GM21619 (cell line): ENCODE measurements around the gene MOAP1.
A peak's percentile ranks its signal among the peaks of the same experiment; 100 is the strongest.
"Not testable (repeated sequence)": the region's sequence is repeated elsewhere in the genome, so short reads cannot be mapped to it uniquely, and the experiment has no call there.

Source experiments
- ATAC-seq: cut with Tn5 transposase; IDR thresholded peaks from one replicate; pipeline ENCODE4 v1.9.1; 2021; ENCODE audit not compliant: unreplicated experiment

Gene MOAP1, protein sequence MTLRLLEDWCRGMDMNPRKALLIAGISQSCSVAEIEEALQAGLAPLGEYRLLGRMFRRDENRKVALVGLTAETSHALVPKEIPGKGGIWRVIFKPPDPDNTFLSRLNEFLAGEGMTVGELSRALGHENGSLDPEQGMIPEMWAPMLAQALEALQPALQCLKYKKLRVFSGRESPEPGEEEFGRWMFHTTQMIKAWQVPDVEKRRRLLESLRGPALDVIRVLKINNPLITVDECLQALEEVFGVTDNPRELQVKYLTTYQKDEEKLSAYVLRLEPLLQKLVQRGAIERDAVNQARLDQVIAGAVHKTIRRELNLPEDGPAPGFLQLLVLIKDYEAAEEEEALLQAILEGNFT

DNA sequence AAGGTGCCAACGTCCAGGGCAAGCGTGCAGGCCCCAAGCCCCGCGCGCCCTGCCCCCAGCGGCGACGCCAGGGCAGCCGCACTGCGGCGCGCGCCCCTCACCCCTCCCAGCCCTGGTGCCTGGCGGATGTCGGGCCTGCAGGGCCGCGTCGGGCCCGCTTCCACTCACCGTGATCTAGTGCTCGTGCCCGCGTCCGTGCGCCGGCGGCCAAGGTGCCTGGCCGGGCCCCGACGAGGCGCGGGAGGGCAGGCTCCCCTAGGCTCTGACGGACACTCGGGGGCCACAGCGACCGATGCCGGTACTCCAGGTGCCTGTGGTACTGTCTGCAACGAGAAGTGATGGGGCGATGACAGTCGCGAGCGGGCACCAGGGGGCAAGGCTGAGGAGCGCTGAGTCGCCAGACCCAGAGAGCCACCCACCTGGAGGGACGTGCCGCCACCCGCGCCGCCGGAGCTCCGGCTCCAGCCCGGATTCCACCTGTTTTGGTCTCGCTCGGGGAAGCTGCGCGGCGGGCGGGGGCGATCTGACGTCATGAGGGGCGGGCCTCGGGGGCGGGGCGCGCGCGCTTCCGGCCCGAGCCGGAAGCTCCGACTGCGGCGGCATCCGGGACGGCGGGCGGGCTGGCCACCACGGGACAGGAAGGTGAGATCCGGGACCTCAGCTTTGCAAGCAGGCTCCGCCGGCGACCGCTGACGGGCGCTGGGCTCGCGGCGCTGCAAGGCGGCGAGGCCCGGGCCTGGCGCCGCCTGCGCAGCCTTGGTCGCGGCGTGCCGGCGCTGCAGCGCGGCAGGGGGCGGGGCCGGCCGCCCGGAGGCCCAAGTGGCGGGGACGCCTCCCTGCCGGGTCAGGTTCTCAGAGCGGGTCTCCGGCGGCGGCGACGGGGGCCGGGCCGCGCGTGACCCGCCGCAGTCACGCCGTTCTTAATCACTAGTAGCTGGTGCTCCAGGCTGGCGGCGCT, at the start of gene MOAP1, which contains the start of gene LYSET:
MOAP1 (minus strand) TSS at position 507 of the 958 bp plus-strand sequence. CDS start 655 bp downstream, outside the sequence.
LYSET (plus strand) TSS at position 927 of the 958 bp plus-strand sequence. CDS start 89 bp downstream, outside the sequence.
- peak; percentile 83 for ATAC-seq

DNA sequence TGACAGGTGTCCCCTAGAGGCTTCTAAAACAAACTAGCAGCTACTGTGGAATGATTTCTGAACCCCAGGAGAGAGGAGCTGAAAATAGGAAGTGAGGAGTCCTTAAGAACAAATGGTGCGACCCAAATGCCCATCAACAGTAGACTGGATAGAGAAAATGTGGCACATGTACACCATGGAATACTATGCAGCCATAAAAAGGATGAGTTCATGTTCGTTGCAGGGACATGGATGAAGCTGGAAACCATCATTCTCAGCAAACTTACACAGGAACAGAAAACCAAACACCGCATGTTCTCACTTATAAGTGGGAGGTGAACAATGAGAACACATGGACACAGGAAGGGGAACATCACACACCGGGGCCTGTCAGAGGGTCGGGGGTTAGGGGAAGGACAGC, 48.4 kb upstream of the MOAP1 start:
- ATAC-seq = not testable (repeated sequence)

DNA sequence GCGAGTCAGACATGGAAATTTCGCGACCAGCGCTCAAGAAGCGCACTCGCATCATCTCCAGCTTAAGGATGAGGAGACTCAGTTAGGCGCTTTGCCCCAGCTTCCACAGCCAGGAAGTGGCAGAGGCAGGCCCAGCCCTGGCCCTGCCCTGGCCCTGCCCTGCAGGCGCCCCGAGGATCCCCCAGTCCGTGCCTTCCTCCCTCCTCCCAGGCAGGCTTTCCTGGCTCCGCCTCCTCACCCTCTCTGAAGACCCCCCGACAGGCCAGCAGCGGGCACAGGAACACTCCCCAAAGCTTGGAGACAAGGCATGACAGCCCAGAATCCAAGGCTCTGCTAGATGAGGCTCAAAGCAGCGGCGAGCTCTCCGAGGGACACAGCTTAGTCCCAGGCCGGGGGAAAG, 47.5 kb upstream of the MOAP1 start:
- no peak for ATAC-seq

DNA sequence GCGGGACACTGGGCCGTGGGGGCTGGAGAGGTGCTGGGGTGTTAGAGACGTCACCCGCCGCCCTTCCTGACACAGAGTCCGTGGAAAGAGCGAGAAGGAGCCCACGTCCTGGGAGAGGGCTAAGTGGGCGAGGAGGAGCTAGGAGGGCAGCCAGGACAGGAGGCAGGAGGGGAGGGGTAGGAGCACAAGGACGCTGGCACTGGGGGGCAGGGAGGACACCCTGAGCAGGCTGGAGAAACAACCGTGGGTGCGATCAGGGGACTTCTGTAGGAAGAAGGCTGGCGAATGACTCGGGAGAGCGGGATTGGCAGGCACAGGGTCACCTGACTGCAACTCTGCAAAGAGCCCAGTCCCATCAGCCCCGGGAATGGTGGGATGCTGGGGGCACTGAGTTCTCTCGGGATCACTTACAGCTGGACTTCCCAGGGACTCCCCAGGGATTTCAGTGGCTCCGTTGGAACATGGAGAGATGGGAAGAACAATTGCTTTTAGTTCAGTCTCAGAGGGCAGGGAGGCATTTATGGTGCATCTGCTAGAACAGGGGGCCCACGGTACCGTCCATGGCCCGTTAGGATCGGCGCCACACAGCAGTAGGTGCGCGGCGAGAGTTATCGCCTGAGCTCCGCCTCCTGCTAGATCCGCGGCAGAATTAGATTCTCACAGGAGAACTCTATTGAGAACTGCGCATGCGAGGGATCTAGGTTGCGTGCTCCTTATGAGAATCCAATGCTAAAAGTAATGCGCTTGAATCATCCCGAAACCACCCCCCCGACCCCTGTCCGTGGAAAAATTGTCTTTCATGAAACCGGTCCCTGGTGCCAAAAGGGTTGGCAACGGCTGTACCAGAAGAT, 46.7 kb upstream of the MOAP1 start:
- ATAC-seq = no peak

DNA sequence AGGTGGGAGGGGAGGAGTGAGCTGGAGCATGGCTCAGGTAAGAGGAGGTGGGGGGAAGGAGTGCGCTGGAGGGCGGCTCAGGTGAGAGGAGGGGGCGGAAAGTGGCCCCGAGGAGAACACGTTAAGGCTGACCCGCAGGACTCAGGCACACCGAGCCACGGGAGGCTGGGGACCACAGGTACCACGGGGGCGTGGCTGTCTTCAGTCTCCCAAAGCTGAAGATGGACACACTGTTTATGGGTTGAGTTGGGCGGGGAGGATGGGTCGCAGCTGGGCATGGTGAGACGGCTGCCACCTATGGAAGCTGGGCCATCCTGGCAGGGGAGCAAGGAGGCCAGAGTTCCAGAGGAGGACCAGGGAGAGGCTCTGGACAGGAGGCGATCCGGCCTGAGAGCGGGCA, 45.8 kb upstream of the MOAP1 start:
- no peak for ATAC-seq

DNA sequence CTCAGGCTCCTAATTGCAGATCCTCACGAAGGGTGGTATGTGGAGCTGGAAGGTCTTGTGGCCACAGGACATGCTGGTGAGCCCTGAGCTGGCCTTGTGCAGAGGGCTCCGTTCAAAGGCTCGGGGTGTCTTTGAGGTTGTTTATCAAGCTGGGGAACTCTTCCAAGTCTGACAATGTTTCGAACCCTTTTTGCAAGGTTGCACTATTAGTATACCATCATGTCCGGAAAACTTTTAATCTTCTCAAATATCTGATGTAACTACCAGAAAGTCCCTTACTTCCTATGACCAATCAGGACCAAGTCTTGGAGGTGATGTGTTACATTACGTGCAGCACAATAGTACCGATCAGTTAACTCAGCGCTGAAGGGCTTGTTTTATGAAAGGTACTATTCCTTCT, 43.9 kb upstream of the MOAP1 start:
- no peak for ATAC-seq

DNA sequence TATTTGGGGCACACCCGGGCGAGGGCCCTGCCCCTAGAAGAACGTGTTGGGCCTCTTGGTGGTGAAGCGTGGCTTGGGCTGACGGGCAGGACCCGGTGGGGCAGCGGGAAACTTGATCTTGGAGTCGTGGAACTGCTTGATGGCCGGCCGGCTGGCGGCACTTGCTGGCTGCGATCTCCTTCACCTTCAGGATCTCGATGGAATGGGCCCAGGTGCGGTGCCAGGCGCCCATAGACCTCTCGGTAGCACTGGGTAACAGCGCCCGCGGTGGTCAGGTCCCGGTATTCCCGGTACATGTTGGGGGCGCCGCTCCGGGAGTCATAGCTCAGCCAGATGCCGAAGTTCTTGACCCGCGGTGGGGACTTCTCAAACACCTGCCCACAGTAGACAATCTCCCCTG, 38.9 kb upstream of the MOAP1 start:
- no peak for ATAC-seq

DNA sequence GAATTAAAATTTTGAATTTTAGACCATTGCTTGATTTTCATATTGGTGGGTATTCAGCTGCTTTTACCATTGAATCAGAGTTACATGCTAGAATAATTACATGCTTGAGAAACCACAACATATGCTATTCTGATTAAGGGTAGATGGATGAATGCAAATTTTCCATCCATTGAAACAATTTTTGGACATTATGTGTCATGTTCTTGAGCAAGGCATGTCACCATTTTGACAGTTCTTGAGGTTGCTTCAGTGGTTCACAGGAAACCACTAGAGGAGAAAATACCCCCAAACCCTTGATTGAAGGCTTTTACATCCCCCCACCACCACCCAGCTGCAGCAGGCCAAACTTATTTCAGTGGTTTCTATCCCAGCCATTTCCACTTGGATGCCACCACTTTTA, 35.8 kb upstream of the MOAP1 start:
- no peak for ATAC-seq

DNA sequence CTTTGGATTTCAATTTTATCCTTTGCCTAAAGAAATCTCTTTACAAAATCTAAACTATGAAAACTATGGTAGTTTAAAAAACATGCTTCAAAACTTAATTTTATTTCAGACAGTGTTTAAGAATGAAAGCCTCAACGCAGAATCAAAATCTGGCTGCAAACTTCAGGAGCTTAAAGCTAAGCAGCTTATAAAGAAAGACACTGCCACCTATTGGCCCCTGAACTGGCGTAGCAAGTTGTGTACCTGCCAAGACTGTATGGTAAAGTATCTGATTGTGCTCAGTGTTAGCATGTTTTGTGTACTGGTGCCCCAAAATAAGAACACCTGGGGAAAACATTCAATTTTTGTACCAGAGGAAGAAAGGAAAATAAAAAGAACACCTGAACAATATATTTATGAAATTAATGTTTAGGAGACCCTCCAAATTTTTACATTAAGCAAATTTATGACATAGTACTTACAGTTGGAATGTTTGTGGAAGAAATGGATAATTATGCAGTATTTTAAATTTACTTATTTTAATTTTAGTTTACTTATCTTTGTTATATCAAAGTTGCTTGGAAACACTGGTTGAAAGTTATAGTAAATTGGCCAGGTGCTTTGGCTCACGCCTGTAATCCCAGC, 34.5 kb upstream of the MOAP1 start:
- ATAC-seq = peak; percentile 83

DNA sequence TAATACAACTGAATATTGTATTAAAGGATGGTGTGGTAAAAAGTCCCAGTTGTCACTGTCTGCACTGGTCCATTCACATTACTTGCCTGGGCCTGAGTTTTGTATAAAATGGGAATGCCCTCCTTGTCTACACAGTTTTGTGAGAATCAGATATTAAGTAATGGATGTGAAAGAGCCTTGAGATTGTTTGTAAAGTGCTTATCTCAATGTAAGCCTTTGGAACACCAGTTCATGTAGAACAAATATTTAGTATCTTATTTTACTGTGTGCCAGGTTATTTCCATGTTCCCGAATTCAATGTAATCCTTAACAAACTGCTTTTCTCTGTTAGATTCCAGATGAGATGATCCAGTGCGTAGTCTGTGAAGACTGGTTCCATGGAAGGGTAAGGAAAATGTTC, 29.9 kb upstream of the MOAP1 start:
- ATAC-seq = no peak

DNA sequence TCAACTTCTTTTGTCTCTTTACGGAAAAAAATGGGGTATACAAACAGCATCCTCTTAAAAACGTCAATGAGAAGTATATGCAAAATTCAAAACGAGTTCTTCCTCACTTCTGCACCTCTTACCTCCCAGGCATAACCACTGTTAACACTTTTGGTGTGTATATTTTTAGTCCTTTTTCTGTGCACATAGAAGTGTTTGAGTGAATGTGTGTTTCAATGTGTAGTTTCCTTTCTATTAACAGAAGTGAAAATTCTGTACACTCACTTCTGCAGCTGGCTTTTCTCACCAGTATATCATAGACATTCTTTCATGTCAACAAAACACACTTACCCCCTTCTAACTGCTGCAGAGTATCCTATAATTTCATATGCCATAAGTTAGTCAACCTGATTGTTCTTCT, 27.7 kb upstream of the MOAP1 start:
- peak; percentile 63 for ATAC-seq

DNA sequence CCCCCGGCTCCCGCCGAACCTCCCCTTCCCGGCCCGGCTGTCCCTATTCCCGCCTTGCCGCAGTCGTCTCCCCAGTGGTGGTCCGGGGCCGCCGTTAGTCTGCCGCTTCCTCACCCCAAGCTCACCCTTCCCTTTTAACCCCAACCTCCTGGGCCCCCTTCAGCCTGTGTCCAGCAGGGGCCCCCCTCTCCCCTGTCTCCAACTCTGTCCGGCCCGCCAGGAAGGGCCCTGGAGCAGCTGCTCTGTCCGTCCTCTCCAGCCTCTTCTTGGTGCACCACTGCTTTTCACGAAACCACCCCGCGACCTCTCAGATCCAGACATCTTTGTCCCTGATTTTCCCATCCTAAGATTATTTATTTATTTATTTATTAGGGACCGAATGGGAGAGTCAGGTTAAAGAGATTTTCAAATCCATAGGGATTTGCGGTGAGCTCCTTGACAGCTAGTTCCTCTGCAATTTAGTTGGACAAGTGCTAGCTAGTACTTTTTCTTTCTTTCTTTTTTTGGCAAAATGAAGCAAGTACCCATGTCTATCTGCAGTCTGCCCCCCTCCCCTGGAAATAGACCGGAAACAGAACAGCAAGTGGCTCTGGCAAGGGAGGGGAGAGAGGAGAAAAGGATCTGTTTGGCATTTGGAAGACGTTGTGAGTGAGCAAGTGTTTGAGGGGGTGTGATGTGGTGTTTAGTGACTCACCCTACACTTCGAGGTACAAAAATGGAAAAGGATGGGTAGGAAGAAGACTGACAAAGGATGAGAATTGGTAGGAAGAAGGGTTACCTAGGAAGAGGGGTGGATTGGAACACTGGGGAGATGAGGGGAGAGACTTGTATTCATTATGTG, 23.0 kb upstream of the MOAP1 start:
- peak; percentile 41 for ATAC-seq

DNA sequence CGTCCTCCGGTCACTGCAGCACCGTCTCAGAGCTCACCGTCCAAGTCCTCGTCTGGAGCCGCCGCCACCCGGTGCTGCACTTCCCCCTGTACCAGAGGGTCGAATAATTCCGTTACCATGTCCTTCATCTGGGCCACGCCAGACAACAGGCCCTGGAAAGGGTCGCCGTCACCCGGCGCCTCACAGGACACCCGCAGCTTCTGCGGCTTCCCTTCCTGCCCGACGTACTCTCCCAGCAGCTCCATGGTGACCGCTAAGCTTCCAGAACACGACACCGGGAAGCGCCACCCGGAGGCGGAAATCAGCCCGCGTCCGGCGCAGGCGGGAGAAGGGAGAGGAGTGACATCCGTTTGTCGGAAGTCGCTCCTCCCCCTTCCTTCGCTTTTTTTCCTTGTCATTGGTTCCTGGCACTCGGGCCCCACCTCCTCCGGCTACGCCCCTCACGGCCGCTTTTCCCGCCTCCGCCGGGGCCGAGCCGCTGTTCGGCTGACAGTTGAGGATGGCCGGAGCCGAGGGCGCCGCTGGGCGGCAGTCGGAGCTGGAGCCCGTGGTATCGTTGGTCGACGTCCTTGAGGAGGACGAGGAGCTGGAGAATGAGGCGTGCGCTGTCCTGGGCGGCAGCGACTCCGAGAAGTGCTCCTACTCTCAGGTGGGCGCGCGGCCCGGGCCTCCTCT, 22.2 kb upstream of the MOAP1 start, which contains the start of the genes GON7 and UBR7:
GON7 (minus strand) TSS at position 273 of the 675 bp plus-strand sequence; CDS start at position 245, 28 bp downstream.
UBR7 (plus strand) TSS at position 464 of the 675 bp plus-strand sequence; CDS start at position 500, 36 bp downstream.
- ATAC-seq = peak; percentile 81

DNA sequence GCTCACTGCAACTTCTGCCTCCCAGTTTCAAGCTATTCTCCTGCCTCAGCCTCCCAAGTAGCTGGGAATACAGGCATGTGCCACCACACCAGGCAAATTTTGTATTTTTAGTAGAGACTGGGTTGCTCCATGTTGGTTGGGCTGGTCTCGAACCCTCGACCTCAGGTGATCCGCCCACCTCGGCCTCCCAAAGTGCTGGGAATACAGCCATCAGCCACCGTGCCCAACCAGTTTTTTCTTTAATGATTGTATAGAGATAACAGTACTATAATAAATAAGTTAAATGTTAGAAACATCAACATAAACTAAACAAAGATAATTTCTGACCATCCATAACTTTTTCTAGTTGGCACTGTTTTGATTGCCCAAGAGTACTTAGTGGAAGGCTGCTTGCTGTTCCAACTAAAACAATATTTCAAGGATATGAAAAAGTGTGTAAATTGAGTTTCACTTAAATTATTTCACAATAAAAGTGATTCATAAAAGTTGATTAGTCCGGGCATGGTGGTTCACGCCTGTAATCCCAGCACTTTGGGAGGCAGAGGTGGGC, 16.5 kb upstream of the MOAP1 start:
- ATAC-seq = no peak

DNA sequence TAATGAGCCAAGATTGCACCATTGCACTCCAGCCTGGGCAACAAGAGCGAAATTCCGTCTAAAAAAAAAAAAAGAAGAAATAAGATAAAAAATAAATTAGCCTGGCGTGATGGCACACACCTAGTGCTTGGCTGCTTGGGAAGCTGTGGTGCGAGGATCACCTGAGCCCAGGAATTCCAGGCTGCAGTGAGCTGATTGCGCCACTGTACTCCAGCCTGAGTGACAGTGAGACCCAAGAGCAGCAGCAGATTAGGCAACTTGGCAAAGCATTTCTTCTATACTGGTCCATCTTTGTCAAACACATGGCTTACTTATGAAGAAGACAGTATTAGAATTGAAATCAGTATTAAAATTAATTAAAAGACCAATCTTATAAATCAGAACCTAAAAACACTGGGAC, 15.9 kb upstream of the MOAP1 start:
- no peak for ATAC-seq

DNA sequence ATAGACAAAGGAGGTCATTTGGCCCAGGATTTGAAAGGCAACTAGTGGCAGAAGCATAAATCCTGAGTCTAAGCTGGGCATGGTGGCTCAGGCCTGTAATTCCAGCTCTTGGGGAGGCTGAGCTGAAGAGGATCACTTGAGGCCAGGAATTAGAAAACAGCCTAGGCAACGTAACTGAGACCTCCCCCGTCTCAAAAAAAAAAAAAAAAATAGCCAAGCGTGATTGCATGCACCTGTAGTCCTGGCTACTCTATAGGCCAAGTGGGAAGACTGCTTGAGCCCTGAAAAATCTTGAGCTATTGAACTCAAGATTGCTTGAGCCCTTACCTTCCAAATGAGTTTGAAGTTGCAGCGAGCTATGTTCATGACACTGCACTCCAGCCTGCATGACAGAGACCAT, 14.3 kb upstream of the MOAP1 start:
- no peak for ATAC-seq

DNA sequence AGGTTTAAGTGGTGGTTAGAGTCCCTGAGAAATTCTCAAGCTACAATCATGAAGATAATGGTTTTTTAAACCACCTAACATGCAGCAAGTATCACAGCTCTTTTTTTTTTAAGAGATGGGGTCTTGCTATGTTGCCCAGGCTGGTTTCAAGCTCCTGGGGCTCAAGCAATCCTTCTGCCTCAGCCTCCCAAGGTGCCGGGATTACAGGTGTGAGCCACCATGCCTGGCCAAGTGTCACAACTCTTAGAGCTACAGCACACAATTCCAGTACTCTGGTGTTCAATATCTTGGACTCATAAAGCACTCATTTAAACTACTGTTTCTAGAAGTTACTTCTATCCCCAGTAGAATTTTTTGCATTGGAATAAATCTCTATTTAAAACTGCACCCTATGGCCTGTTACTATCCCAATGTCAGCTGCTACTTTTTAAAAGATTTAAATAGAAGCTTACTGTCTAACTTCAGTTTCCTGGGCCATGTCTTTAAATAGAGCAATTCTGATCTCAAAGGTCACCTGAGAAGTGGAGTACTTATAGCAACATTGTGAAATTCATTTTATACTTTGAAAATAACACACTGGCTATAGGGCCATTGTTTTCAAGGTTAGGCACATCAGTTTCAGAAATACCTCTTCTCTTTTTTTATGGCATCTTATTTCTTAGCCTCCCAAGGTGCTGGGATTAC, 10.8 kb upstream of the MOAP1 start:
- no peak for ATAC-seq

DNA sequence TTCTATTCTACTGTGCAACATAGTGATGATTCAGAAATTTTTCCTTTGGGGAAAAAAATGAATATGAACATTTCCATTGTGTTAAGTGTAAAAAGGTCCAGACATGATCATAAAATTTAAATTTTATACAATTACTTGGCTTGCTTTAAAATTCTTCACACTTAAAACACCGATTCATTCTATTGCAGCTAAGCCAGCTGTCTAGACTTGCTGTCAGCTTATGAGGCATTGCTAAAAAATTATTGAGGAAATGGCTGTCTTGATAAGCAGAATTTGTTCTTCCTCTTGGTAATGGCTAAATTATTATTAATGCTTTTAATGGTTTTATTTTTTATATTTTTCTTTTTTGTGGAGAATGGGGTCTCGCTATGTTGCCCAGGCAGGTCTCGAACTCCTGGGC, 2.3 kb upstream of the MOAP1 start:
- no peak for ATAC-seq
